ENCODE measurements around the gene DSC1. TPM values are rescaled to one million over a fixed set of nuclear protein-coding genes. Genes with fewer than 3 reads are reported as not detected.

Gene DSC1
- total and polyA plus RNA-seq, 2 of the 13 experiments (the other 11 are each of a cell fraction or from before 2014, with no cell fraction given) = not detected

DNA sequence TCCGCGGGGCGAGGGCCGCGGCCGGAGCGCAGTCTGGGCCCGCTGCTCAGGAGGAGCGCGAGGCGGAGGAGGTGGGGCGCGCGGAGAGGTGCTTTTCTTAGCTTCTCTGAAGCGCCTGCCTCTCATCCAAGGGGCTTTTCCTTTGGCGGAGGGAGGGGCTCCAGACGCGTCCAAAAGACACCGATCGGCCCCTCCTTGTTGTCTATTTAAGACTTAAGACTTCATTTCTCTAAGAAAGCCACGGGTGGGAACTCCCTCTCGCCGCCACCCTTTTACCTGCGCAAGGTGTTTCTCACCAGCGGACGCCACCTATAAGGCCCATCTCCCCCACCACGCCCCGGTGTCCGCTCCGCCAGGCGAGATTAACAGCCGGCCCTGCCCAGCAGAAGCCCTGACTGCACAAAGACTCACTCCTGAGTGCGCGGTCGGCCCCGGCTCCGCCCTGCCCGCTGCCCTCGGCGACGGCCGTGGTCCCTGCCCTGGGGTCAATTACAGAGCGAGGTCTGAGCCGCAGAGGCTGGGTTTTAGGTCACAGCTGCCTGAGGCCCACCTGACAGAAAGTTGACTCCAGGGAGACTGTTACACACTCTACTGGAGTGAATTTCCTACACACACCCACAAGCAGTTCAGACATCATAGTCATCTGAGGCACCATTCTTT is 60.5 kb downstream of the DSC1 start, which contains the start of gene DSC2 (continued):
- TF ChIP-seq, protein P1, sequence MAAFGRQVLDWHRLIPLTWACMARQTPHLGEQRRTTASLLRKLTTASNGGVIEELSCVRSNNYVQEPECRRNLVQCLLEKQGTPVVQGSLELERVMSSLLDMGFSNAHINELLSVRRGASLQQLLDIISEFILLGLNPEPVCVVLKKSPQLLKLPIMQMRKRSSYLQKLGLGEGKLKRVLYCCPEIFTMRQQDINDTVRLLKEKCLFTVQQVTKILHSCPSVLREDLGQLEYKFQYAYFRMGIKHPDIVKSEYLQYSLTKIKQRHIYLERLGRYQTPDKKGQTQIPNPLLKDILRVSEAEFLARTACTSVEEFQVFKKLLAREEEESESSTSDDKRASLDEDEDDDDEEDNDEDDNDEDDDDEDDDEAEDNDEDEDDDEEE (CRISPR knock-in tag; IDR thresholded peaks at IDR 0.05) = no peak; the same call in 1 of the 2 replicates
- TF ChIP-seq CREB3 (CRISPR knock-in tag; IDR thresholded peaks at IDR 0.05) (0 out of 2 replicates have a peak, but pooled peaks have one; percentile 38), ETS1 (CRISPR knock-in tag; IDR thresholded peaks at IDR 0.05) (no peak), THYN1 (CRISPR knock-in tag; IDR thresholded peaks at IDR 0.05; ENCODE audit: borderline replicate concordance, low read depth) (no peak), CC2D1A (CRISPR knock-in tag; IDR thresholded peaks at IDR 0.05) (no peak), ZNF17 (CRISPR knock-in tag; IDR thresholded peaks at IDR 0.05) (no peak), ZBTB42 (CRISPR knock-in tag; IDR thresholded peaks at IDR 0.05) (no peak), ZFY (CRISPR knock-in tag; IDR thresholded peaks at IDR 0.05) (peak; percentile 63; the same call in 1 of the 2 replicates), ATRX (CRISPR knock-in tag; IDR thresholded peaks at IDR 0.05; ENCODE audit: borderline replicate concordance) (no peak), ZUFSP (CRISPR knock-in tag; IDR thresholded peaks at IDR 0.05; ENCODE audit: borderline replicate concordance) (no peak), ZNF205 (CRISPR knock-in tag; IDR thresholded peaks at IDR 0.05) (no peak), IRF9 (CRISPR knock-in tag; IDR thresholded peaks at IDR 0.05; ENCODE audit: borderline replicate concordance) (no peak), SAP130 (CRISPR knock-in tag; IDR thresholded peaks at IDR 0.05; ENCODE audit: low read depth) (peak; percentile 65)
- TF ChIP-seq, protein P2, sequence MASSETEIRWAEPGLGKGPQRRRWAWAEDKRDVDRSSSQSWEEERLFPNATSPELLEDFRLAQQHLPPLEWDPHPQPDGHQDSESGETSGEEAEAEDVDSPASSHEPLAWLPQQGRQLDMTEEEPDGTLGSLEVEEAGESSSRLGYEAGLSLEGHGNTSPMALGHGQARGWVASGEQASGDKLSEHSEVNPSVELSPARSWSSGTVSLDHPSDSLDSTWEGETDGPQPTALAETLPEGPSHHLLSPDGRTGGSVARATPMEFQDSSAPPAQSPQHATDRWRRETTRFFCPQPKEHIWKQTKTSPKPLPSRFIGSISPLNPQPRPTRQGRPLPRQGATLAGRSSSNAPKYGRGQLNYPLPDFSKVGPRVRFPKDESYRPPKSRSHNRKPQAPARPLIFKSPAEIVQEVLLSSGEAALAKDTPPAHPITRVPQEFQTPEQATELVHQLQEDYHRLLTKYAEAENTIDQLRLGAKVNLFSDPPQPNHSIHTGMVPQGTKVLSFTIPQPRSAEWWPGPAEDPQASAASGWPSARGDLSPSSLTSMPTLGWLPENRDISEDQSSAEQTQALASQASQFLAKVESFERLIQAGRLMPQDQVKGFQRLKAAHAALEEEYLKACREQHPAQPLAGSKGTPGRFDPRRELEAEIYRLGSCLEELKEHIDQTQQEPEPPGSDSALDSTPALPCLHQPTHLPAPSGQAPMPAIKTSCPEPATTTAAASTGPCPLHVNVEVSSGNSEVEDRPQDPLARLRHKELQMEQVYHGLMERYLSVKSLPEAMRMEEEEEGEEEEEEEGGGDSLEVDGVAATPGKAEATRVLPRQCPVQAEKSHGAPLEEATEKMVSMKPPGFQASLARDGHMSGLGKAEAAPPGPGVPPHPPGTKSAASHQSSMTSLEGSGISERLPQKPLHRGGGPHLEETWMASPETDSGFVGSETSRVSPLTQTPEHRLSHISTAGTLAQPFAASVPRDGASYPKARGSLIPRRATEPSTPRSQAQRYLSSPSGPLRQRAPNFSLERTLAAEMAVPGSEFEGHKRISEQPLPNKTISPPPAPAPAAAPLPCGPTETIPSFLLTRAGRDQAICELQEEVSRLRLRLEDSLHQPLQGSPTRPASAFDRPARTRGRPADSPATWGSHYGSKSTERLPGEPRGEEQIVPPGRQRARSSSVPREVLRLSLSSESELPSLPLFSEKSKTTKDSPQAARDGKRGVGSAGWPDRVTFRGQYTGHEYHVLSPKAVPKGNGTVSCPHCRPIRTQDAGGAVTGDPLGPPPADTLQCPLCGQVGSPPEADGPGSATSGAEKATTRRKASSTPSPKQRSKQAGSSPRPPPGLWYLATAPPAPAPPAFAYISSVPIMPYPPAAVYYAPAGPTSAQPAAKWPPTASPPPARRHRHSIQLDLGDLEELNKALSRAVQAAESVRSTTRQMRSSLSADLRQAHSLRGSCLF (CRISPR knock-in tag; IDR thresholded peaks at IDR 0.05; ENCODE audit: borderline replicate concordance) = 0 out of 2 replicates have a peak, but pooled peaks have one; percentile 60
- TF ChIP-seq, protein P3, sequence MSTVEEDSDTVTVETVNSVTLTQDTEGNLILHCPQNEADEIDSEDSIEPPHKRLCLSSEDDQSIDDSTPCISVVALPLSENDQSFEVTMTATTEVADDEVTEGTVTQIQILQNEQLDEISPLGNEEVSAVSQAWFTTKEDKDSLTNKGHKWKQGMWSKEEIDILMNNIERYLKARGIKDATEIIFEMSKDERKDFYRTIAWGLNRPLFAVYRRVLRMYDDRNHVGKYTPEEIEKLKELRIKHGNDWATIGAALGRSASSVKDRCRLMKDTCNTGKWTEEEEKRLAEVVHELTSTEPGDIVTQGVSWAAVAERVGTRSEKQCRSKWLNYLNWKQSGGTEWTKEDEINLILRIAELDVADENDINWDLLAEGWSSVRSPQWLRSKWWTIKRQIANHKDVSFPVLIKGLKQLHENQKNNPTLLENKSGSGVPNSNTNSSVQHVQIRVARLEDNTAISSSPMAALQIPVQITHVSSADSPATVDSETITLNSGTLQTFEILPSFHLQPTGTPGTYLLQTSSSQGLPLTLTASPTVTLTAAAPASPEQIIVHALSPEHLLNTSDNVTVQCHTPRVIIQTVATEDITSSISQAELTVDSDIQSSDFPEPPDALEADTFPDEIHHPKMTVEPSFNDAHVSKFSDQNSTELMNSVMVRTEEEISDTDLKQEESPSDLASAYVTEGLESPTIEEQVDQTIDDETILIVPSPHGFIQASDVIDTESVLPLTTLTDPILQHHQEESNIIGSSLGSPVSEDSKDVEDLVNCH (CRISPR knock-in tag; IDR thresholded peaks at IDR 0.05) = no peak

Measured in HepG2 (cell line).